ENCODE results near the gene PPARG. TPM values are rescaled to one million over a fixed set of nuclear protein-coding genes. Genes with fewer than 3 reads are reported as not detected.
A peak's percentile ranks its signal among the peaks of the same experiment; 100 is the strongest.

PPARG gene
- total RNA-seq, 4 donors from 2014 or later = 26.4 to 46.4 (median 37.4) TPM

GRCh38 chr3:12401208-12401607 is 112.3 kb downstream of the PPARG start:
- H3K27ac ChIP-seq = no peak overlapping the region
- no peaks in the 10 kb centered on the region for H3K9me3 ChIP-seq
- TF ChIP-seq POLR2A (IDR thresholded peaks at IDR 0.05) (no peak), CTCF (IDR thresholded peaks at IDR 0.05) (no peak)
- DNase-seq = no peak
- H3K4me3 ChIP-seq = no peak overlapping the region
- no peaks in the 10 kb centered on the region for H3K36me3 ChIP-seq
- no peaks in the 10 kb centered on the region for H3K27me3 ChIP-seq
- peaks cover 0 to 3% (median 0%) of the 10 kb centered on the region in 4 donors for H3K4me1 ChIP-seq

GRCh38 chr3:12405432-12406272 is 116.8 kb downstream of the PPARG start:
- Histone ChIP-seq H3K27me3 (no peaks in the 10 kb centered on the region), H3K4me3 (no peak overlapping the region), H3K27ac (peak overlapping the region in 3 of 4 donors; percentile 23 to 70 (median 69))

GRCh38 chr3:12408984-12409683 is 120.3 kb downstream of the PPARG start:
- H3K27ac ChIP-seq = peak overlapping the region in 3 of 4 donors; percentile 58 to 89 (median 70)
- TF ChIP-seq POLR2A (IDR thresholded peaks at IDR 0.05) = no peak
- TF ChIP-seq CTCF (IDR thresholded peaks at IDR 0.05) = no peak
- no peak for DNase-seq
- no peaks in the 10 kb centered on the region for H3K36me3 ChIP-seq
- H3K27me3 ChIP-seq = no peaks in the 10 kb centered on the region
- no peaks in the 10 kb centered on the region for H3K9me3 ChIP-seq
- H3K4me1 ChIP-seq = peaks cover 0 to 13% (median 2%) of the 10 kb centered on the region in 4 donors
- H3K4me3 ChIP-seq = no peak overlapping the region

More at GRCh38 chr3:12405432-12406272, 116.8 kb downstream of the PPARG start:
- TF ChIP-seq POLR2A (IDR thresholded peaks at IDR 0.05) (peak in 1 of 2 donors; percentile 10), CTCF (IDR thresholded peaks at IDR 0.05) (no peak)
- H3K9me3 ChIP-seq = no peaks in the 10 kb centered on the region
- peak; percentile 20 to 91 (median 86) for DNase-seq
- H3K4me1 ChIP-seq = peaks cover 0 to 13% (median under 1%) of the 10 kb centered on the region in 4 donors
- no peaks in the 10 kb centered on the region for H3K36me3 ChIP-seq

GRCh38 chr3:12409684-12410596 is 121.1 kb downstream of the PPARG start:
- Histone ChIP-seq H3K4me1 (peaks cover 0 to 13% (median 2%) of the 10 kb centered on the region in 4 donors), H3K36me3 (no peaks in the 10 kb centered on the region), H3K27me3 (no peaks in the 10 kb centered on the region), H3K27ac (peak overlapping the region in 3 of 4 donors; percentile 58 to 89 (median 70)), H3K4me3 (no peak overlapping the region), H3K9me3 (no peaks in the 10 kb centered on the region)
- peak in 1 of 3 donors; percentile 78 for DNase-seq
- TF ChIP-seq POLR2A (IDR thresholded peaks at IDR 0.05) = no peak
- TF ChIP-seq CTCF (IDR thresholded peaks at IDR 0.05) = peak in 2 of 6 experiments; percentile 6 to 32

- H3K4me3 ChIP-seq = no peak overlapping the region
- TF ChIP-seq CTCF (IDR thresholded peaks at IDR 0.05) (no peak), POLR2A (IDR thresholded peaks at IDR 0.05) (no peak)
Observed at GRCh38 chr3:12413721-12414255, 124.9 kb downstream of the PPARG start.

More at GRCh38 chr3:12413721-12414255, 124.9 kb downstream of the PPARG start:
- Histone ChIP-seq H3K4me1 (peaks cover 0 to 8% (median 2%) of the 10 kb centered on the region in 4 donors), H3K27me3 (no peaks in the 10 kb centered on the region), H3K27ac (no peak overlapping the region), H3K9me3 (no peaks in the 10 kb centered on the region), H3K36me3 (no peaks in the 10 kb centered on the region)
- no peak for DNase-seq

All from Peyer's patch (tissue), 4 donors.